GM18868 (cell line): ENCODE measurements around the gene POTEI.
"Not testable (repeated sequence)": the region's sequence is repeated elsewhere in the genome, so short reads cannot be mapped to it uniquely, and the experiment has no call there.

ENCODE experiments used
- ATAC-seq: cut with Tn5 transposase; IDR thresholded peaks from one replicate; pipeline ENCODE4 v1.9.1; 2021; ENCODE audit warnings: mild to moderate bottlenecking, moderate library complexity; ENCODE audit not compliant: unreplicated experiment

The POTEI gene

GRCh38 chr2:130491073-130491472 lies 18.1 kb downstream of the POTEI start:
- not testable (repeated sequence) for ATAC-seq

DNA sequence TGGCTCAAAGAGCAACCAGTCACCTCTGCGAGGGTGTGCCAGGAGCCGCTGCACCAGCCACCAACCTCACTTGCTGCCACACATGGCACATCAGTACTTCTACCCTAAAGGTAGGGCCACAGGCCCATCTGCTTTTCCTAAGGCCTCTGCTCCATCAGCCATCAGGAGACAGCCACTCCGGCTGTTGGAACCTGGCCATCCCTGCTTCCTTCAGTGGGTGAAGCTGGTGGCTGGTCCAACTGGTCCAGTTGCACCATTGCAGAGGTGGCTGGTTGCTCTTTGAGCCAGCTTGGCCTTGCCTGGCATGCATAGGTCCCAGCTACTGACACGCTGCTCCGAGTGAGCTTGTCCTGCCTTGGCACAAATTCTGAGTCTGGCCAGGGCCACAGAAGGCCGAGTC lies 53.7 kb downstream of the POTEI start:
- ATAC-seq: not testable (repeated sequence)

GRCh38 chr2:130454712-130455083 lies 54.4 kb downstream of the POTEI start:
- not testable (repeated sequence) for ATAC-seq

- not testable (repeated sequence) for ATAC-seq
Measured at GRCh38 chr2:130453955-130454711, 55.0 kb downstream of the POTEI start.

GRCh38 chr2:130452897-130453296 lies 56.2 kb downstream of the POTEI start:
- not testable (repeated sequence) for ATAC-seq

GRCh38 chr2:130451823-130452222 lies 57.3 kb downstream of the POTEI start:
- ATAC-seq: not testable (repeated sequence)

DNA sequence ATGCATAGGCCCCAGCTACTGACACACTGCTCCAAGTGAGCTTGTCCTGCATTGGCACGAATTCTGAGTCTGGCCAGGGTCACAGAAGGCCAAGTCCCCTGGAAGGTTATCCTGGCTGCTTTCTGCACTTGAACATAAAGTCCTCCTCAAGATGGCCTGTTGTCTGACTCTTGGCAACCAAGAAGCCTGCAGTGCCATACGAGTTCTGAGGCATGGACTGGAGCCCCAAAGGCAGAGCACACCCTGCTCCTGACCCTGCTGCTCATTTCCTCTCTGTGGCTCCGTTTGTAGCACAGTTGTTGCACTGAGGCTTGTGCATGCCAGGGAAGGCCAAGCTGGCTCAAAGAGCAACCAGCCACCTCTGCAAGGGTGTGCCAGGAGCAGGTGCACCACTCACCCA lies 57.9 kb downstream of the POTEI start:
- ATAC-seq: not testable (repeated sequence)

DNA sequence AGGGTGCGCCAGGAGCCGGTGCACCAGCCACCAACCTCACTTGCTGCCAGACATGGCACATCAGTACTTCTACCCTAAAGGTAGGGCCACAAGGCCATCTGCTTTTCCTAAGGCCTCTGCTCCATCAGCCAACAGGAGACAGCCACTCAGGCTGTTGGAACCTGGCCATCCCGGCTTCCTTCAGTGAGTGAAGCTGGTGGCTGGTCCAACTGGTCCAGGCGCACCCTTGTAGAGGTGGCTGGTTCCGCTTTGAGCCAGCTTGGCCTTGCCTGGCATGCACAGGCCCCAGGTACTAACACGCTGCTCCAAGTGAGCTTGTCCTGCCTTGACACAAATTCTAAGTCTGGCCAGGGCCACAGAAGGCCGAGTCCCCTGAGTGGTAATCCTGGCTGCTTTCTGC lies 58.8 kb downstream of the POTEI start:
- not testable (repeated sequence) for ATAC-seq

DNA sequence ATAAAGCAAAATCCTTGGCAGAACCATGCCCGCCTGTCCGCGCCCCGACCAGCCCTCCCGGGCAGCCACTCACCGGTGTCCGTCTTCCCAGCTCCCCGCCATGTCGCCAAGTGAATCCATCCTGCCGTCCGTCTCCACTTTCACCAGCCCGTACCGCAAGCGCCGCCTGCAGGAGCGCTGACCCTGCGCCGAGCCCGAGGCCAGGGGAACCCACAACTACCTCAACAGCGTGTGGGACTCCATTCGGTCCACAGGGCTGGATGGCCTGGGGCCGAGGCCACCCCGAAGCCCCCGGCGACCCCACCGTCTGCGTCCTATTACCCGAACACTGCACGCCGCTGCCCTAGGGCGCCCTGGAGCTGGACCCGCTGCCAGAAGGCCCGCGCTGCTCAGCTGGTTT lies 81.5 kb downstream of the POTEI start:
- ATAC-seq: peak; percentile 56

DNA sequence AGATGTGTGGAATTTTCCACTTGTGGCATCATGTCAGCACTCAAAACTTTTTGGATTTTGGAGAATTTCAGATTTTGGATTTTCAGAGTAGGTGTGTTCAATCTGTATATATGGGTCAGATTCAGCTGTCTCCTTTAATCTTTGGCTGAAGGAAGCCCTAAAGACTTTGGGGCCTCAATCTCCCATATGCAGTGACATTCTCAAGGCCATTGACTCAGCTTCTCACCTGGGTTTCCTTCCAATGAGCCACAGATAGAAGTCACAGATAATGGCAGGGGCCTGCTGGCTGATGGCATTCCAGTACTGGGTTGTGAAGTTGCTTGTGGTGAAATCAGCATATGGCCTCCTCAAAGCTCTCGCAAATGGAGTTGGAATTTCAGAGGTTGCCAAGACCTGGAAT lies 90.3 kb downstream of the POTEI start:
- not testable (repeated sequence) for ATAC-seq

GRCh38 chr2:130416693-130417092 lies 92.4 kb downstream of the POTEI start:
- not testable (repeated sequence) for ATAC-seq
